Measurements from ENCODE around the gene DSE.
A peak's percentile ranks its signal among the peaks of the same experiment; 100 is the strongest.

The DSE gene

DNA sequence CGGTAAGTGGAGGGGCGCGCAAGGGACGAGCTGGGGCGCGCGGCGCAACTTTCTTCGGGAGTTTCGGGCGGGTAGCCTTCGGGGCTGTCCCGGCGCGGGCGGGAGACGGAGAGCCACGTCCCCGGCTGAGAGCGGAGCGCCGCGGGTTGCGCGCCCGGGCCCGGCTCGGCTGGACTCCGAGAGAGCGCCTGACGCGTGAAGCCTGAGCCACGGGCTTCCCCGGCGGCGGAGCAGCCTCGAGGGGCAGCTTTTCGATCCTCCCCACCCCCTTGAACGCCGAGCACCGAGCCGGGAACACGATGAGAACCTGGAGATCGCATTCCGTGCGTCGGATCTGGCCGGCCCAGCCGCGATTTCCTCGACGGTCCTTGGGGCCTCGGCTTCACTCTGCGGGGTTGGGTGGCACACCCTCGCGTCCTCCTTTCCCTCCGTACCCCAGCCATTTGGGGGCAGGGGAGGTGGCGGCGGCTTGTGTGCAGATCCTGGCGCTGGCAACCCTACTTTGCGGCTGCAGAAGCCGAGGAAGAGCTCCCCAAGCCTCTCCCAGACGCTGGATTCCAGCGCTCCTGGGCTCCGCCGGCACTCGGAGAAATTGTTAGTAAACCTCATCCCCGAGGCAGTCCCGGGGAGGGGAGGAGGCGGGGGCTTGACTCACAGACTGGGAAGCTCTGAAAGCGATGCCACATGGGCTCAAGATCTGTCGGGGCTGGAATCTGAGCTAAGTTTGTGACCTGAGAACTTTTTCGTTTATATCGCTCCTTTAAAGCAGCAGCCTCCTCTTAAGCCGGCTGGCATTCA lies 572 bp downstream of the DSE start:
- H3K4me1 ChIP-seq (ENCODE audit: control insufficient read depth in 1 of 2, insufficient read depth in 1 of 2, low read depth in 1 of 2, low read length in 1 of 2) = peaks cover 29 to 33% of the 10 kb centered on the region in 2 experiments
- H3K27me3 ChIP-seq = peaks cover 16% of the 10 kb centered on the region
- TF ChIP-seq, protein P1, sequence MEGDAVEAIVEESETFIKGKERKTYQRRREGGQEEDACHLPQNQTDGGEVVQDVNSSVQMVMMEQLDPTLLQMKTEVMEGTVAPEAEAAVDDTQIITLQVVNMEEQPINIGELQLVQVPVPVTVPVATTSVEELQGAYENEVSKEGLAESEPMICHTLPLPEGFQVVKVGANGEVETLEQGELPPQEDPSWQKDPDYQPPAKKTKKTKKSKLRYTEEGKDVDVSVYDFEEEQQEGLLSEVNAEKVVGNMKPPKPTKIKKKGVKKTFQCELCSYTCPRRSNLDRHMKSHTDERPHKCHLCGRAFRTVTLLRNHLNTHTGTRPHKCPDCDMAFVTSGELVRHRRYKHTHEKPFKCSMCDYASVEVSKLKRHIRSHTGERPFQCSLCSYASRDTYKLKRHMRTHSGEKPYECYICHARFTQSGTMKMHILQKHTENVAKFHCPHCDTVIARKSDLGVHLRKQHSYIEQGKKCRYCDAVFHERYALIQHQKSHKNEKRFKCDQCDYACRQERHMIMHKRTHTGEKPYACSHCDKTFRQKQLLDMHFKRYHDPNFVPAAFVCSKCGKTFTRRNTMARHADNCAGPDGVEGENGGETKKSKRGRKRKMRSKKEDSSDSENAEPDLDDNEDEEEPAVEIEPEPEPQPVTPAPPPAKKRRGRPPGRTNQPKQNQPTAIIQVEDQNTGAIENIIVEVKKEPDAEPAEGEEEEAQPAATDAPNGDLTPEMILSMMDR (IDR thresholded peaks at IDR 0.05) = no peak
- peak overlapping the region; percentile 79 for H3K27ac ChIP-seq
- H3K4me3 ChIP-seq (ENCODE audit: low read depth in 1 of 2, low read length in 1 of 2) = peak overlapping the region; percentile 87 to 95
- H3K36me3 ChIP-seq = no peaks in the 10 kb centered on the region
- no peaks in the 10 kb centered on the region for H3K9me3 ChIP-seq

DNA sequence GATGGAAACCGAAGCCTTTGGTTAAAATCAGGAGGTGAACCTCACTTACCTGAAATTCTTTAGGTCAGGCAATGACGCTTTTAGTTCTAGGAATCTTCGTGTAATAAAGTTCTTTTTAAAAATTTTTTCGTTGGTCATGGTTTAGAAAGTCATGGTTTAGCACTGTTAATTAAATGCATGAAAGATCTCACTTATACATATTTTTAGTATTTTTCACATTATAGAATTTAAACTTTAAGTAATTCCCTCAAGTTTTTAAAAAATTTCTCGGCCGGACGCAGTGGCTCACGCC lies 1.1 kb downstream of the DSE start:
- TF ChIP-seq, protein P1 (IDR thresholded peaks at IDR 0.05) = no peak
- H3K4me3 ChIP-seq (ENCODE audit: low read depth in 1 of 2, low read length in 1 of 2) = peak overlapping the region; percentile 87 to 95
- no peaks in the 10 kb centered on the region for H3K36me3 ChIP-seq
- no peaks in the 10 kb centered on the region for H3K9me3 ChIP-seq
- H3K4me1 ChIP-seq (ENCODE audit: control insufficient read depth in 1 of 2, insufficient read depth in 1 of 2, low read depth in 1 of 2, low read length in 1 of 2) = peaks cover 29 to 33% of the 10 kb centered on the region in 2 experiments
- peaks cover 16% of the 10 kb centered on the region for H3K27me3 ChIP-seq
- no peak overlapping the region for H3K27ac ChIP-seq

DNA sequence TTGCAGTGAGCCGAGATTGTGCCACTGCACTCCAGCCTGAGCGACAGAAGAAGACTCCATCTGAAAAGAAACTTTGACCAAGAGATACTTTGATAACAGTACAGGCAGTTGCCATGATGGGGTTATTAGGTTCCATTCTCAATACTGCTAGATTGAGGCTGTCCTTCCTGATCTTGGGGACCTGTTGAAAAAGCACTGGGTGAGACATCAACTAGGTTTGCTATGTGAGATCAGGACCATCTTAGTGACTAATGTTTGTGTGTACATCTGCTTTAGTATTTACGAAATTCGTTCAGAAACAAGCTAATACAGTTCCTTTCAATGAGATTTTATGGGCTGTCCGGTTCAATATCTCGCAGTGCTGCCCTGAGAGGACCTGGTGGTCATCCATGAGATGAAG lies 2.6 kb downstream of the DSE start:
- no peak overlapping the region for H3K4me3 ChIP-seq (ENCODE audit: low read depth in 1 of 2, low read length in 1 of 2)
- H3K4me1 ChIP-seq (ENCODE audit: control insufficient read depth in 1 of 2, insufficient read depth in 1 of 2, low read depth in 1 of 2, low read length in 1 of 2) = peaks cover 34 to 40% of the 10 kb centered on the region in 2 experiments
- H3K9me3 ChIP-seq = no peaks in the 10 kb centered on the region
- peaks cover 16% of the 10 kb centered on the region for H3K27me3 ChIP-seq
- TF ChIP-seq, protein P1 (IDR thresholded peaks at IDR 0.05) = no peak
- no peak overlapping the region for H3K27ac ChIP-seq
- no peaks in the 10 kb centered on the region for H3K36me3 ChIP-seq

DNA sequence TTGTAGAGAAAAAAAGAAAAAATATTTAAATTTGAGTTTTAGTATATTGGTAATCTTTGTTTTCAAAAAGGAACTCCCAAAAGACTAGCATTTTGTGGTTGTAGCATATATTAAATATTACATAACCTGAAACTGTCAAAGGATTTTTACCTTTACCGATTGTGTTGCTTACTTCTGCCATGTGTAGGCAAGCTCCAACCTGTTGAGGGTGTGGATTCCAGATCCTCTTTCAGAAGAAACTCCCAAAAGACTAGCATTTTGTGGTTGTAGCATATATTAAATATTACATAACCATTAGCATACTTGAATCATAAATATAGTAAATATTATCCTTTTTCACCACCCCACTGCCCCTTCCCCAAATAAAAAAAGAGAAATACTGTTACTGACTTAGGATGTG lies 3.2 kb downstream of the DSE start:
- Histone ChIP-seq H3K9me3 (no peaks in the 10 kb centered on the region), H3K27ac (no peak overlapping the region), H3K36me3 (no peaks in the 10 kb centered on the region), H3K4me3 (ENCODE audit: low read depth in 1 of 2, low read length in 1 of 2) (no peak overlapping the region), H3K4me1 (ENCODE audit: control insufficient read depth in 1 of 2, insufficient read depth in 1 of 2, low read depth in 1 of 2, low read length in 1 of 2) (peaks cover 32 to 38% of the 10 kb centered on the region in 2 experiments), H3K27me3 (peaks cover 16% of the 10 kb centered on the region)
- TF ChIP-seq, protein P1 (IDR thresholded peaks at IDR 0.05) = no peak

GRCh38 chr6:116374586-116374985 lies 3.8 kb downstream of the DSE start:
- TF ChIP-seq, protein P1 (IDR thresholded peaks at IDR 0.05) = no peak
- H3K4me3 ChIP-seq (ENCODE audit: low read depth in 1 of 2, low read length in 1 of 2) = no peak overlapping the region

More at GRCh38 chr6:116374586-116374985, 3.8 kb downstream of the DSE start:
- Histone ChIP-seq H3K4me1 (ENCODE audit: control insufficient read depth in 1 of 2, insufficient read depth in 1 of 2, low read depth in 1 of 2, low read length in 1 of 2) (peaks cover 26 to 32% of the 10 kb centered on the region in 2 experiments), H3K36me3 (no peaks in the 10 kb centered on the region), H3K27ac (no peak overlapping the region), H3K27me3 (peaks cover 16% of the 10 kb centered on the region), H3K9me3 (no peaks in the 10 kb centered on the region)
